Keratinocyte (primary cell): Measurements from ENCODE around the gene MGRN1. TPM values are rescaled to one million over a fixed set of nuclear protein-coding genes. Genes with fewer than 3 reads are reported as not detected.

Source experiments
- DNase-seq: peaks from one replicate; pipeline ENCODE4 v3.0.0-alpha.2; 2011; ENCODE audit warnings: low read depth, missing footprints, low spot score
- FAIRE-seq: peaks from 2 replicates; lab custom pipeline; 2011; peaks lifted over from hg19 to GRCh38; lab: Jason Lieb, UNC
- H2AFZ ChIP-seq: 2 replicates; pipeline ENCODE4 v1.6.0; 2012; ENCODE audit warnings: low read length, control low read depth, inconsistent platforms; ENCODE audit not compliant: control insufficient read depth
- H3K27ac ChIP-seq: 2 replicates; pipeline ENCODE4 v1.5.1; 2011; ENCODE audit warnings: low read length; ENCODE audit not compliant: control insufficient read depth, insufficient read depth
- H3K27me3 ChIP-seq: 3 replicates; pipeline ENCODE4 v1.6.0; 2011; ENCODE audit warnings: low read length; ENCODE audit not compliant: control insufficient read depth, insufficient read depth; ENCODE audit errors: extremely low read depth
- H3K36me3 ChIP-seq, 2 experiments: 2 replicates in 1 of 2; 3 replicates in 1 of 2; pipeline ENCODE4 v1.5.1; 2011; ENCODE audit warnings: low read length in 2 of 2, mild to moderate bottlenecking in 1 of 2; ENCODE audit not compliant: control insufficient read depth in 2 of 2, insufficient read depth in 2 of 2; ENCODE audit errors: extremely low read depth in 1 of 2
- H3K4me1 ChIP-seq: 3 replicates; pipeline ENCODE4 v1.5.1; 2011; ENCODE audit warnings: low read length; ENCODE audit not compliant: control insufficient read depth, insufficient read depth; ENCODE audit errors: extremely low read depth
- H3K4me2 ChIP-seq: 3 replicates; pipeline ENCODE4 v1.6.0; 2011; ENCODE audit warnings: low read depth, low read length; ENCODE audit not compliant: control insufficient read depth, insufficient read depth; ENCODE audit errors: extremely low read depth
- H3K4me3 ChIP-seq, 3 experiments: fragments of 200-600 bp in 1 of 3; sonication (generic) in 1 of 3; 2 replicates in 2 of 3; 3 replicates in 1 of 3; pipeline ENCODE4 v1.5.1; 2011 to 2016; ENCODE audit warnings: low read length in 3 of 3, mild to moderate bottlenecking in 3 of 3, control low read depth in 2 of 3, inconsistent platforms in 1 of 3, low read depth in 1 of 3, mixed read lengths in 1 of 3, mixed run types in 1 of 3, moderate library complexity in 1 of 3; ENCODE audit not compliant: control insufficient read depth in 2 of 3, insufficient read depth in 2 of 3; ENCODE audit errors: extremely low read depth in 1 of 3
- H3K79me2 ChIP-seq: 2 replicates; pipeline ENCODE4 v1.6.0; 2012; ENCODE audit warnings: low read length; ENCODE audit not compliant: control insufficient read depth, insufficient read depth
- H3K9ac ChIP-seq: 3 replicates; pipeline ENCODE4 v1.6.0; 2011; ENCODE audit warnings: low read length; ENCODE audit not compliant: control insufficient read depth, insufficient read depth; ENCODE audit errors: extremely low read depth
- H3K9me1 ChIP-seq: 3 replicates; pipeline ENCODE4 v1.6.0; 2011; ENCODE audit warnings: low read length; ENCODE audit not compliant: control insufficient read depth, insufficient read depth; ENCODE audit errors: extremely low read depth
- H3K9me3 ChIP-seq: 2 replicates; pipeline ENCODE4 v1.5.1; 2012; ENCODE audit warnings: low read depth, low read length; ENCODE audit not compliant: control insufficient read depth
- H4K20me1 ChIP-seq: 3 replicates; pipeline ENCODE4 v1.6.0; 2011; ENCODE audit warnings: low read length; ENCODE audit not compliant: control insufficient read depth, insufficient read depth; ENCODE audit errors: extremely low read depth
- CTCF ChIP-seq, 3 experiments: IDR thresholded peaks in 1 of 3; conservative IDR thresholded peaks in 1 of 3; optimal IDR thresholded peaks in 1 of 3; 2 replicates in 2 of 3; 3 replicates in 1 of 3; pipeline versions ENCODE3 to v1.5.1; 2011; ENCODE audit warnings: low read length in 3 of 3, mild to moderate bottlenecking in 3 of 3, moderate library complexity in 2 of 3, control low read depth in 1 of 3, inconsistent platforms in 1 of 3; ENCODE audit not compliant: insufficient read depth in 2 of 3; ENCODE audit errors: extremely low read depth in 1 of 3
- EZH2 ChIP-seq: IDR thresholded peaks from one replicate; pipeline ENCODE4 v1.6.1; 2012; ENCODE audit warnings: inconsistent platforms, mild to moderate bottlenecking, low read length, moderate library complexity
- dilution Hi-C: fragments of 300-500 bp; cut with MboI; formaldehyde crosslinking; loops from one replicate; pipeline ENCODE4 v1.7.0; 2020; ENCODE audit warnings: low sequenced_read_pairs; ENCODE audit not compliant: extremely low pct_ligation_motif_present
- polyA plus RNA-seq, 5 experiments: library from polyadenylated mRNA; depleted of rRNA in 3 of 5; stranded (reverse) in 3 of 5; stranded (forward) in 1 of 5; unstranded in 1 of 5; fragments of >200 nt; gene quantifications; 1 replicate in 1 of 5; 2 replicates in 3 of 5; 3 replicates in 1 of 5; pipeline versions ENCODE4 v1.2.1 to v1.2.3, GENCODE V29; 2011 to 2012; ENCODE audit warnings: missing spikeins in 2 of 5, low read depth in 1 of 5, low replicate concordance in 1 of 5

Gene MGRN1
- polyA plus RNA-seq, 1 donor (not counting 4 experiments of a cell fraction or from before 2014, with no cell fraction given), result 1.9 TPM

- dilution Hi-C loops, result no loop called here
- Histone ChIP-seq H3K4me2 (no peak overlapping the region), H3K4me3 (no peak overlapping the region), H3K9ac (no peak overlapping the region), H3K79me2 (peaks cover 72% of the 10 kb centered on the region), H3K9me1 (no peaks in the 10 kb centered on the region), H3K27ac (no peak overlapping the region), H3K4me1 (no peaks in the 10 kb centered on the region), H3K36me3 (peaks cover 4 to 18% of the 10 kb centered on the region in 2 experiments), H4K20me1 (peaks cover 24% of the 10 kb centered on the region), H3K27me3 (no peaks in the 10 kb centered on the region), H3K9me3 (no peaks in the 10 kb centered on the region), H2AFZ (no peak overlapping the region)
- no peak for TF ChIP-seq EZH2
- TF ChIP-seq CTCF (optimal IDR thresholded peaks at IDR 0.05 in 1 of 3, IDR thresholded peaks at IDR 0.05 in 1 of 3, conservative IDR thresholded peaks at IDR 0.05 in 1 of 3; ENCODE audit: extremely low read depth in 1 of 3, insufficient read depth in 2 of 3, low read length in 3 of 3), result no peak
- DNase-seq, result no peak
- no peak for FAIRE-seq
Measured at GRCh38 chr16:4641306-4641687, 16.7 kb downstream of the MGRN1 start.

- TF ChIP-seq EZH2 (no peak), CTCF (optimal IDR thresholded peaks at IDR 0.05 in 1 of 3, IDR thresholded peaks at IDR 0.05 in 1 of 3, conservative IDR thresholded peaks at IDR 0.05 in 1 of 3; ENCODE audit: extremely low read depth in 1 of 3, insufficient read depth in 2 of 3, low read length in 3 of 3) (no peak)
- dilution Hi-C loops, result no loop called here
- H3K27me3 ChIP-seq, result no peaks in the 10 kb centered on the region
- no peak overlapping the region for H3K4me3 ChIP-seq
- H3K9me3 ChIP-seq, result no peaks in the 10 kb centered on the region
- H3K36me3 ChIP-seq, result peaks cover 7 to 18% of the 10 kb centered on the region in 2 experiments
- no peak for DNase-seq
- no peak overlapping the region for H3K9ac ChIP-seq
- FAIRE-seq, result no peak
- peaks cover 77% of the 10 kb centered on the region for H3K79me2 ChIP-seq
- no peak overlapping the region for H3K4me2 ChIP-seq
- H3K4me1 ChIP-seq, result no peaks in the 10 kb centered on the region
- no peaks in the 10 kb centered on the region for H3K9me1 ChIP-seq
- no peak overlapping the region for H2AFZ ChIP-seq
- no peak overlapping the region for H3K27ac ChIP-seq
- H4K20me1 ChIP-seq, result peaks cover 24% of the 10 kb centered on the region
Measured at GRCh38 chr16:4641895-4642294, 17.3 kb downstream of the MGRN1 start.
